ENCODE data around the gene CD27.

Gene CD27

GRCh38 chr12:6434205-6435140 is 10.3 kb upstream of the CD27 start:
- peak; percentile 71 for DNase-seq

- no peak for DNase-seq
Observed at GRCh38 chr12:6435961-6436715, 8.6 kb upstream of the CD27 start.

DNA sequence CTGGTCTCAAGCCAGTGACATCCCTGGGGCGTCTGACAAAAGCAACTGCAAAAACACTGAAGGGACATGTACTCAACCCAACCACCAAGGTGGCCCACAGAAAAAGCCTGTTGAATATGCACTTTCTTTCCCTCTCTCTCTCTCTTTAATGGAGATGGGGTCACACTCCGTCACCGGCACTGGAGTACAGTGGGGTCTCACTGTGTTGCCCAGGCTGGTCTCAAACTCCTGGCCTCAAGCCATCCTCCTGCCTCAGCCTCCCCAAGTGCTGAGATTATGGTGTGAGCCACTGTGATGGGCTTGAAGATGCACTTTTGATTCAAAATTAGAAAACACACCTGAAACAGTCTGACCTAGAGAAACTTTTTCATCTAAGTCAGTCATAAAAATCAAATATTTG is 7.2 kb upstream of the CD27 start:
- no peak for DNase-seq

DNA sequence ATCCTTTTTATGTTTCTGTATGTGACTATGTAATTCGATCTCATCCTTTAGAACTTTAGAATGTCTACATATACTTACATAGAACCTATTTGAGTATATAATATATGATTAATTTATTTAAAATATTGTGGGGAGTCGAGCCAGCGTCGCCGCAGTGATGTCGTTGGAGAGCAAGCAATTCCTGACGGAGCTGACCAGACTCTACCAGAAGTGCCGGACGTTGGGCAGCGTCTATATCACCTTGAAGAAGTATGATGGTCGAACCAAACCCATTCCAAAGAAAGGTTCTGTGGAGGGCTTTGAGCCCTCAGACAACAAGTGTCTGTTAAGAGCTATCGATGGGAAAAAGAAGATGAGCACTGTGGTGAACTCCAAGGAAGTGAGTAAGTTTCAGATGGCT is 6.4 kb upstream of the CD27 start:
- no peak for DNase-seq

DNA sequence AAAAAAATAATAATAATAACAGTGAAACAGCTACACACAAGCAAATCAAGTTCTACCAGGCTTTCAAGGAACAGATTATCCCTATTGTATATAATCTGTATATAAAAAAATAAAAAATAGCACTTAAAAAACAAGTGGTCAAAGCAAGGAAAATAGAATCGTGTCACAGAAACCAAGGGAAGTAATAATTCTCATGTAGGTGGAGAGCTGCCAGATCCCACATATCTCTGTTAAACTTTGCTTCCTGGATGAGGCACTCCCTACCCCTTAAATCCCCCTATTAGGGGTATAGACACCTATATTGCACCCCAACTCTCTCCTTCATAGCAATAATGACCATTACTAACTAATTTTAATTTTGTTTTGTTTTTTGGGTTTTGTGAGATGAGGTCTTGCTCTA is 4.4 kb upstream of the CD27 start:
- no peak for DNase-seq

- no peak for DNase-seq
Observed at GRCh38 chr12:6442836-6443235, 1.9 kb upstream of the CD27 start.

DNA sequence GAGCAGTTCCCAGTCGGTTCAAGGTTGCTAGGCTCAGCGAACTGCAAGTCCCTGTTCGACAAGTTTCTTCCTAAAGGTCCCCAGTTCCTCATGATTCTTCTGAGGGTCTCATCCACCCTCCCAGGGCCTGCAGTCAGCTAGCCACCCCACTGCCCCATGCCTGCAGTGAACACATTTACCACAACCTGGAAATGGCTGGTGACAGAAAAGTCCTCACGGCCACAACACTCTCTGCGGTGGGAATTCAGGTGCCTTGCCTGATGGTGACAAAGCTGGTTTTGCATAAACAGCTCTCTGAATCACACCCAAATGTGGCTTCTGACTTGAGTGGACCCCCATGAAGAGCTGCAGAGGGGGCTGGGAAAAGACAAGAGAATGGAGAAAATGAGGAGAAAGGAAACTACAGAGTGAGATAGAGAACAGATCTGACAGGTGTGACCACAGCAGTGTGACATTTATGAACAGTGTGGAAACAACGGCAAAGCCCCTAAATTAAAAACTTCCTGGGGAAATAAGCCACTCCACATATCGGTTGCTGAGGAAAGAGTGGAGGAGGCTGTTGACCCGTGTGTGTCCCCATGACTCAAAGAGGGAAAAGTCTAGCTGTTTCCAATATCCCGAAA is 1.3 kb upstream of the CD27 start:
- DNase-seq = peak; percentile 50

DNA sequence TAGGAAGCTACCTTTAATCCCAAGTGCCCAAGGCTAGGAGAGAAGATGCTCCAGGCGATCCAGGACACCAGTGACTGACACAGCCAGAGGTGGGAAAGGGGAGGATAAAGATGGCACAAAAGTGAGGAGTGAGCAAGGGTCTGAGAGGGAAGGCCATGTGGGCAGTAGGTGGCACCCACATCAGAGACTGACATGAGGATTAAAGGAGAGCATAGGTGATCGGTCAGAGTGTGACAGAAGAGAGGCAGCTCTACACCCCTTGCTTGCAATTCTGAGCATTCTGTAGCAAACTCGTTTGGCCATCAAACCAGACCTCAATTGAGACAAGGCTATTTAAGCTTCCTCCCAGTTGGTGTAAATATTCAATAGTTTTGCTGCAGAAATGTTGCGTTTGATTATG is 724 bp upstream of the CD27 start:
- DNase-seq = no peak

DNA sequence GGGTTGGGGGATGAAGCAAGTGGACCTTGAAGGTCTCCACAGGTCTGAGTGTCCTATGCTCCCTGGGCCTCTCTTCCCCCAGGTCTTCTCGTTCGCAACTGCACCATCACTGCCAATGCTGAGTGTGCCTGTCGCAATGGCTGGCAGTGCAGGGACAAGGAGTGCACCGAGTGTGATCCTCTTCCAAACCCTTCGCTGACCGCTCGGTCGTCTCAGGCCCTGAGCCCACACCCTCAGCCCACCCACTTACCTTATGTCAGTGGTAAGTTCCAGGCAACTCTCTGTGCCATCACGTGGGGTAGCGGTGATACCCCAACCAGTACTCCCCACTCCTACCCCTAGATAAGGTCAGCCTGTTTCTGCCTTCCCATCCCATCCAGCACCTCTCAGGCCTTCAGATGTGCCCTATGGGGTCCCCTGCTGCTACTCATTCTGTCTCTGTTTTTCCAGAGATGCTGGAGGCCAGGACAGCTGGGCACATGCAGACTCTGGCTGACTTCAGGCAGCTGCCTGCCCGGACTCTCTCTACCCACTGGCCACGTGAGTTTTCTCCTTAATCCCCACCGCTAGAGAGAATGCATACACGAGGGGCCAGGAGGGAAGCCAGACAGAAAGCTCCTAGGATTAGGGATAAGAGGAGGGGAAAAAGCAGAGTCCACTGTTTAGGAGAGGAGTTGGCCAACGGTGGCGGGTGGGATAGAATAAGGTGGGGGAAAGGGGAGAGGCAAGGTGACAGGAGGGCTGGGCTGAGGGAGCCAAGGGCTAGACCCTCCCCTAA is 5.5 kb downstream of the CD27 start:
- no peak for DNase-seq

DNA sequence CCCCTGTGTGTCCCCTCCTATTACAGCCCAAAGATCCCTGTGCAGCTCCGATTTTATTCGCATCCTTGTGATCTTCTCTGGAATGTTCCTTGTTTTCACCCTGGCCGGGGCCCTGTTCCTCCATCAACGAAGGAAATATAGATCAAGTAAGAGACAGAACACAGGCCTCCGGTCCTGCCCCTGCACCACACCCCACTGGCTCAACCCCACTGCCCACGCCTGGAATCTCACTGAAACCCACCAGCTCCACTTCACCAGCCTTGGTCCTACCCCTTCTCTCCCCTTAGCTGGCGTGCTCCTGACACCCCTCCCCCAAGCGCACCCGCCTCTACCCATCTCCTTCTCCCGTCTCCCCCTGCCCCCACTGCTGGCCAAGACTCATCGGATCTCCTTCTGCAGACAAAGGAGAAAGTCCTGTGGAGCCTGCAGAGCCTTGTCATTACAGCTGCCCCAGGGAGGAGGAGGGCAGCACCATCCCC is 6.2 kb downstream of the CD27 start:
- no peak for DNase-seq

- peak; percentile 81 for DNase-seq
Observed at GRCh38 chr12:6451348-6452244, 6.8 kb downstream of the CD27 start, which contains the start of gene TAPBPL. TAPBPL (plus strand) TSS chr12:6452042; CDS start chr12:6452249, 207 bp downstream.

- peak; percentile 39 for DNase-seq
Observed at GRCh38 chr12:6452245-6452943, 7.6 kb downstream of the CD27 start.

DNA sequence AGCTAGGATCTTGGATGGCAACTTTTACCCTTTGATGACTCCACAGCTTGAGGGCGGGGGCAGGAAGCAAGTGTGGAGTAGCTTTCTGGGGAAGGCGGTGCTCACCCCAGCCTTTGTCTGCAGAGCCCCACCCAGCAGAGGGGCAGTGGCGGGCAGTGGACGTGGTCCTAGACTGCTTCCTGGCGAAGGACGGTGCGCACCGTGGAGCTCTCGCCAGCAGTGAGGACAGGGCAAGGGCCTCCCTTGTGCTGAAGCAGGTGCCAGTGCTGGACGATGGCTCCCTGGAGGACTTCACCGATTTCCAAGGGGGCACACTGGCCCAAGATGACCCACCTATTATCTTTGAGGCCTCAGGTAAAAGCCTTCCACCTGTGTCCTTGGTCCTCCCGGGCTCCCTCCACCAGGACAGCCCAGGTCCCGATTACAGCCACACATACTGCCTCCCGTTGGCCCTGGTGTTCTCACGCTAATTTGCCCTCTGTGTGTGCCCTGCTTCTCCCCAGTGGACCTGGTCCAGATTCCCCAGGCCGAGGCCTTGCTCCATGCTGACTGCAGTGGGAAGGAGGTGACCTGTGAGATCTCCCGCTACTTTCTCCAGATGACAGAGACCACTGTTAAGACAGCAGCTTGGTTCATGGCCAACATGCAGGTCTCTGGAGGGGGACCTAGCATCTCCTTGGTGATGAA is 8.3 kb downstream of the CD27 start:
- peak; percentile 52 for DNase-seq

DNA sequence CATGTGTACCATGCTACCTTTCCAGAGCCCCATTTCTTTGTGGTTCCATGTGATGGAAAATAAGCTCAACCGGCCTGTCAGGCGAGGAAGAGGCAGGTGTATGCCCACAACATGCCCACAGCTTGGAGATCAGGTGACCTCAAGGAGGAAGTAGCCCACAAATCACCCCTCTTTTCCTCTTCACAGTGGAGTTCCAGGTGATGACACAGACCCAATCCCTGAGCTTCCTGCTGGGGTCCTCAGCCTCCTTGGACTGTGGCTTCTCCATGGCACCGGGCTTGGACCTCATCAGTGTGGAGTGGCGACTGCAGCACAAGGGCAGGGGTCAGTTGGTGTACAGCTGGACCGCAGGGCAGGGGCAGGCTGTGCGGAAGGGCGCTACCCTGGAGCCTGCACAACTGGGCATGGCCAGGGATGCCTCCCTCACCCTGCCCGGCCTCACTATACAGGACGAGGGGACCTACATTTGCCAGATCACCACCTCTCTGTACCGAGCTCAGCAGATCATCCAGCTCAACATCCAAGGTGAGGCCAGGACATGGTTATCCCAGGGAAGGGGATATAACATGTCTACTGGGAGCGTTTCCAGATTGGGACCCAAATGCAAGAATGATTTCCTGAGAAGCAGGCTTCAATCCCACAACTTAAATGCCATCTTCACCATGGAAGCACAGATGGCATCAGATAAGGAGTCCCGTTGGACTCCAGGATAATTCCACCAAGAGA is 12.6 kb downstream of the CD27 start:
- no peak for DNase-seq

DNA sequence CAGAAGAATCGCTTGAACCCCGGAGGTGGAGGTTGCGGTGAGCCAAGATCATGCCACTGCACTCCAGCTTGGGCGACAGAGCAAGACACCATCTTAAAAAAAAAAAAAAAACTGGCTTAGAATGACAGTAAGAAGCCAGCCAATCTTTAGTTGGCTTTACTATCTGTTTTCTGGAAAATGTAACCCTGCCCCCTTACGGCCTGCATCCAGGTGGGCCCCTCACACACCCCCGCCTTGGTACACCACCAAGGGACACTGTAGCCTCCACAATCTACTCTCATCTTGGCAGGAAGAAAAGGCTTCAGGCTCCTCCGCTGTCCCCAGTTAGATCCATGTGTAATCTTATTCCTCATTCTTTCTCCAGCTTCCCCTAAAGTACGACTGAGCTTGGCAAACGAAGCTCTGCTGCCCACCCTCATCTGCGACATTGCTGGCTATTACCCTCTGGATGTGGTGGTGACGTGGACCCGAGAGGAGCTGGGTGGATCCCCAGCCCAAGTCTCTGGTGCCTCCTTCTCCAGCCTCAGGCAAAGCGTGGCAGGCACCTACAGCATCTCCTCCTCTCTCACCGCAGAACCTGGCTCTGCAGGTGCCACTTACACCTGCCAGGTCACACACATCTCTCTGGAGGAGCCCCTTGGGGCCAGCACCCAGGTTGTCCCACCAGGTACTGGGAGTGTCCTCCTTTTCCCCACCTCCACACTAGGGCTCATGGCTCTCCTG is 13.7 kb downstream of the CD27 start:
- no peak for DNase-seq

GRCh38 chr12:6459004-6459337 is 14.2 kb downstream of the CD27 start:
- no peak for DNase-seq

- DNase-seq = peak; percentile 43
Observed at GRCh38 chr12:6460751-6461371, 16.1 kb downstream of the CD27 start.

All from CD4-positive, alpha-beta T cell treated with Interleukin-6 for 4 hours (primary cell).